HG03025 (cell line): ENCODE data around the gene CDK5RAP3.
"Not testable (repeated sequence)": the region's sequence is repeated elsewhere in the genome, so short reads cannot be mapped to it uniquely, and the experiment has no call there.

Experiments
- ATAC-seq: cut with Tn5 transposase; IDR thresholded peaks from one replicate; pipeline ENCODE4 v1.9.1; 2021; ENCODE audit warnings: mild to moderate bottlenecking, moderate library complexity; ENCODE audit not compliant: unreplicated experiment, low FRiP score

Gene CDK5RAP3, protein sequence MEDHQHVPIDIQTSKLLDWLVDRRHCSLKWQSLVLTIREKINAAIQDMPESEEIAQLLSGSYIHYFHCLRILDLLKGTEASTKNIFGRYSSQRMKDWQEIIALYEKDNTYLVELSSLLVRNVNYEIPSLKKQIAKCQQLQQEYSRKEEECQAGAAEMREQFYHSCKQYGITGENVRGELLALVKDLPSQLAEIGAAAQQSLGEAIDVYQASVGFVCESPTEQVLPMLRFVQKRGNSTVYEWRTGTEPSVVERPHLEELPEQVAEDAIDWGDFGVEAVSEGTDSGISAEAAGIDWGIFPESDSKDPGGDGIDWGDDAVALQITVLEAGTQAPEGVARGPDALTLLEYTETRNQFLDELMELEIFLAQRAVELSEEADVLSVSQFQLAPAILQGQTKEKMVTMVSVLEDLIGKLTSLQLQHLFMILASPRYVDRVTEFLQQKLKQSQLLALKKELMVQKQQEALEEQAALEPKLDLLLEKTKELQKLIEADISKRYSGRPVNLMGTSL

DNA sequence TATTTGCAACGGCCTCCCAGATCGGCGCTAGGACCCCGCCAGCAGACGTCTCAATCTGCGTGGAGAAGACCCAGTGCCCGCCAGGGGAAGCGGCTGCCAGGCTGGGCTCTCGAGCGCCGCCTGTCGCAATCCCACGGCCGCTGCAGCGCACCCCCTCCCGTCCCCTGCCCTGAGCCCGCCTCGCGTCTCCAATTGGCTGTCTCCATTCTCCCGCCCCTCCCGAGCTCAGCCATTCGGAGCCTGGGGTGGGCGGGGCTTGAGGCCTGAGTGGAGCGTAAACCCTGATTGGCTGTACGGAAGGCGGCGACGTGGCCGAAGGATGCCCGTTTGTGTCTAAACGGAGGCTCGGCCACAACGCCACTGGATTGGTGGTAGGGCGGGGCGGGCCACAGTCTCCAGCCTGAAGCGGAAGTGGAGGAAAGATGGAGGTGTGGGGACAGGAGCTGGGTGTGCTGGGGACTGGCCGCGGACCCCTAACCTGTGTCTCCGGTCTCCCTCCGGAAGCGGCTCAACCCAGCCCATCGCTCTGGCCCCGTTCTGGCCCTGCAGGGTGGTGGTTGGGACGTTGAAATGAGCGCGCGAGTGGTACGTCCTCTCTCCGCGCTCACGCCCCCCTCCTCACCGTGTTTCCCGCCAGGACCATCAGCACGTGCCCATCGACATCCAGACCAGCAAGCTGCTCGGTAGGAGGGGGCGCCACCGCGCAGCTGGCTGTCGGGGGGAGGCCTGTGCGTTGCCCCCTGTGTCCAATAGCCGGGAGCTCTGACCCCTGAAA lies at the start of gene CDK5RAP3:
Gene CDK5RAP3, plus strand, starts transcription at position 389 of the 775 bp plus-strand sequence. Its CDS starts 34 bp downstream, at position 423.
- peak; percentile 93 for ATAC-seq

DNA sequence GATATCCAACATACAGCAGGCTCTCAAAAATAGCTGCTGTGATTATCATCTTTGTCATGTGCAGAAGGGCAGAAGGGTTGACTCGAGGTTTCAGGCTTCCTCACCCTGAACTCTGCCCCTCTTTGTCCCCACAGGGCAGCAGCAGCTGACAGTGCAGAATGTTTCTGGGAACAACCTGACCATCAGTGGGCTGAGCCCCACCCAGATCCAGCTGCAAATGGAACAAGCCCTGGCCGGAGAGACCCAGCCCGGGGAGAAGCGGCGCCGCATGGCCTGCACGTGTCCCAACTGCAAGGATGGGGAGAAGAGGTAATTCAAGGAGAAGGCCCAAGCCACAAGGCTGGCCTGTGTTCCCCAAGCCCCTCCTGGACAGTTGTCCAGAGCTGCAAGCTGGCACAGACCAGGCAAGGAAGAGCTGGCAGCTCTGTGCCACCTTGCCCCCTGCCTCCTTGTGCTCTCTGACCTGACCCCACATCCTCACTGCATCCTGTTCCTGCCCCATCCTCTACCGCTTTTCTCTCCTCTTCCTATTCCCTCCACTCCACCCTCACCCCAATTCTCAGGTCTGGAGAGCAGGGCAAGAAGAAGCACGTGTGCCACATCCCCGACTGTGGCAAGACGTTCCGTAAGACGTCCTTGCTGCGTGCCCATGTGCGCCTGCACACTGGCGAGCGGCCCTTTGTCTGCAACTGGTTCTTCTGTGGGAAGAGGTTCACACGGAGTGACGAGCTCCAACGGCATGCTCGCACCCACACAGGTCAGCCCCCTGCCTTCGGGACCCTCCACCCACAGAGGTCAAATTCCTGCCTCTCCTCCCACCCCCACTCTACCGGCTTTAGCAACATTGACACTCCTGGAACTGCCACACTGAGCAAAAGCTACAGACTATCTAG lies 45.9 kb upstream of the CDK5RAP3 start:
- no peak for ATAC-seq

DNA sequence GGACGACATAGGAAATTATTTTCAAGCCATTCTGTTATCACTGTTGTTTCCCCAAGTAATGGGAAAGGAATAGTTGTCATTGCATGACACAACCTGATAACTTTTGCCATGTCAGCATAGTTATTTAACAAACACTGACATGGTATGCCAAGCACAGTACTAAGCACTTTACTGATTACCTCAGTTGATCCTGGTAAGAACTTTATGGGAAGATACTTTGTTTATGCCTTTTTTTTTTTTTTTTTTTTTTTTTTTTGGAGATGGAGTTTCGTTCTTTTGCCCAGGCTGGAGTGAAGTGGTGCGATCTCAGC lies 45.3 kb upstream of the CDK5RAP3 start:
- ATAC-seq, result no peak

GRCh38 chr17:47927821-47928400 lies 43.0 kb upstream of the CDK5RAP3 start:
- ATAC-seq, result no peak

DNA sequence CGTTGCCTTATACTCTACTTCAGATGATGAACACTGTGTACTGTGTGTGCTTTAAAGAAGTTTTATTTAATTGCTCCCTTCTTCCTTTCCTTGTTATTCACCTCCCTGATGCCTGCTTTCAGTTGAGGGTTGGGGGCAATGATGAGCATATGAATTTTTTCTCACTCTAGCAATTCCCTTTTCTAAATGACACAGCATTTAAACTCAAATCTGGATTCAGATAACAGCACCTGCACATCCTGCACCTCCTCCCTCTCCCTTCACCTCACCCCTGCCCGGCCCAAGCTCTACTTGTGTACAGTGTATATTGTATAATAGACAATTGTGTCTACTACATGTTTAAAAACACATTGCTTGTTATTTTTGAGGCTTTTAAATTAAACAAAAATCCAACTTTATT lies 42.5 kb upstream of the CDK5RAP3 start:
- no peak for ATAC-seq

DNA sequence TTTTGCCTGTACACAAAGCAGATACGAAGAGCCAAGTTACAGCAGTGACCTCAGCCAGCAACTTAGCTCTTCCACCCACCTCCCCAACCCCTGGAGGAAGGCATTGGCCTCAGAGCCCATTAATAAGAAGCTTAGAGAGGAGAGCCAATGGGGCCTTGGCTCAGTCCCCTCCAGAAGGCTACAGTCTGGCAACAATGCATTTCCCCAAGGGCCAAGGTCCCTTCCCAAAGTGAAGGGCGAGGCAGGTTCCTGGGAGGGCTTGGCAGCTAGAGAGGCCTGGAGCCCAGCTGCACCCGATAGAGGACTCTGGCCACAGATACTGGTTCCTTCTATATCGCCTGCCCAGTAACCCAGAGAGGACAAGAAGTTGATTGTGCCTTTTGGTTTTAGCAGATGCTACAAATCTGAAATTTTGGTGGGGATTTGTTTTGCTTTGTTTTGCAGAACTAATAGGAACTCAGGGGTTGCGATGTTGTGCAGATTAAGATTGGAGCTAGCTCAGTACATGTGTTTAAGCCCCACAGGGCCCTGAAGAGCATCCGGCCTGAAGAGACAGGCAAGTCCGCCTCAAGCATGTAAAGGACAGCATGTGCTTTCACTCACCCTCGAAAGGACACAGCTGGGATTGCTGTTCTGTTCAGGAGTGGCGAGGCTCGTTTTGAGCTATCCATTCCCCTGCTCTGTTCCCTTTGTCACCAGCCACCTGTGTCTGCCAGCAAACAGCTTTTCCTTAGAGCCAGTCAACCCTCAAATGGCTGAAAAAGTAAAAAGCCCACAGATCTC lies 41.5 kb upstream of the CDK5RAP3 start:
- no peak for ATAC-seq

DNA sequence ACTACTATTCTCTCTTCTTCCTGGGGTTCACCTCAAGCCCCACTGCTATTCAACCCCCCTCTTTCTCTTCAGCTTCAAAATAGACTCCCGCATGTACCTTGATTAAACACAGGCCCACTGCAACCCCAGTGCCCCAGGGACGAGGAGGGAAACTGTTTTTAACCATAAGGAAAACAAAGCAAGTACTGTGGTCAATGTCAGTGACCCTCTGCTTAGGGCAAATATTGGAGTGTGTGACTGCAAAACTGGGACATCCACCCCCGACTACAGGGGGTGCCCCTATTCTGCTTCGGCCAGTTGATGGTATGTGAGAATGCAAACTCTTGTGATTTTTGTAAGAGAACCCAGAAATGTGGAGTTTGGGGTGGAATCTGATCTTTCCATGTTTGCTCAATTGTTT lies 39.1 kb upstream of the CDK5RAP3 start:
- no peak for ATAC-seq

DNA sequence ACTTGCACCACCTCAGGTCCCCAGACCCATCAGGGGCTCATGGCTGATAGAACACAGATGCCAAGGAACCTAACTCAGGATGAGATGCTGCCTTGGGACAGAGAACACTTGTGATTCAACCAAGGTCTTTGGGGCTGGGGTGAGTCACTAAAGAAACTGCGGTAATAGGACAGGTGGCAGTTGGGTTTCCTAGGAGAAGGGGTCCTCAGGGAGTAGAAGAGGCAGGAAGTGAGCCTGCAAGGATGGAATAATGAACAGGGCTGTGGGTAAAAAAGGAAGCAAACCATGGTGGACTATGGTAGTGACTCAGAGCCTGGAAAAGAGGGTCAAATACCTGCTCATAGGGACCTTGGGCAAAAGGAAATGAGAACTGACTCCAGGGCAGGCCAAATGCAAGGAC lies 36.1 kb upstream of the CDK5RAP3 start:
- no peak for ATAC-seq

DNA sequence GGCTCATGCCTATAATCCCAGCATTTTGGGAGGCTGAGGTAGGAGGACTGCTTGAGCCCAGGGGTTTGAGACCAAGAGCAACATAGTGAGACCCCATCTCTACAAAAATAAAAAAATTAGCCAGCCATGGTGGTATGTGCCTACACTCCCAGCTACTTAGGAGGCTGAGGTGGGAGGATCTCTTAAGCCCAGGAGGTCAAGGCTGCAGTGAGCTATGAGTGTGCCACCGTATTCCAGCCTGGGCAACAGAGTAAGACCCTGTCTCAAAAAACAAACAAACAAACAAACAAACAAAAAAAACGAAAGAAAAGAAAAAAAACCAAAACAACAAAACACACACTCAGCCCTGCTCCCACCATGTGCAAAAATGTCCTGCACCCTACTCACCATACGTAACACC lies 35.4 kb upstream of the CDK5RAP3 start:
- ATAC-seq, result not testable (repeated sequence)

DNA sequence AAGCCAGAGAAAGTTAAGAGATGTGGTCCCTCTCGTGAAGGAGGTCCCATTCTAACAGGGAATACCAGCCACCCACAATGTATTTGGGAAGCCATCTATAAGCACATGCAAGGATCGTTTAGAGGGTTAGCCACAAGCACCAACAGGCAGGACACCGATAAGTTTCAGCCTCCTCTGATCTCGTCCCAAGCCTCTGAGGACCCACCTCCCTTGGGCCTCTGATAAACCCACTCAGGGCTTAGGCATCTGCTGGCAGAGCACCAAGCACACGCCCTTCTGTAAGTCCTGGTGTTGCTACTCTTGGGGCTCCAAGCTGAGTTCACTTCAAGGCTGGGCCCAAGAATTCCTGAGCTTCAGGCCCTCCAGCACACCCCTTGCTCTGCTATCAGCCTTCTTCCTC lies 35.0 kb upstream of the CDK5RAP3 start:
- ATAC-seq, result no peak

- no peak for ATAC-seq
Observed at GRCh38 chr17:47937941-47938340, 33.0 kb upstream of the CDK5RAP3 start.

DNA sequence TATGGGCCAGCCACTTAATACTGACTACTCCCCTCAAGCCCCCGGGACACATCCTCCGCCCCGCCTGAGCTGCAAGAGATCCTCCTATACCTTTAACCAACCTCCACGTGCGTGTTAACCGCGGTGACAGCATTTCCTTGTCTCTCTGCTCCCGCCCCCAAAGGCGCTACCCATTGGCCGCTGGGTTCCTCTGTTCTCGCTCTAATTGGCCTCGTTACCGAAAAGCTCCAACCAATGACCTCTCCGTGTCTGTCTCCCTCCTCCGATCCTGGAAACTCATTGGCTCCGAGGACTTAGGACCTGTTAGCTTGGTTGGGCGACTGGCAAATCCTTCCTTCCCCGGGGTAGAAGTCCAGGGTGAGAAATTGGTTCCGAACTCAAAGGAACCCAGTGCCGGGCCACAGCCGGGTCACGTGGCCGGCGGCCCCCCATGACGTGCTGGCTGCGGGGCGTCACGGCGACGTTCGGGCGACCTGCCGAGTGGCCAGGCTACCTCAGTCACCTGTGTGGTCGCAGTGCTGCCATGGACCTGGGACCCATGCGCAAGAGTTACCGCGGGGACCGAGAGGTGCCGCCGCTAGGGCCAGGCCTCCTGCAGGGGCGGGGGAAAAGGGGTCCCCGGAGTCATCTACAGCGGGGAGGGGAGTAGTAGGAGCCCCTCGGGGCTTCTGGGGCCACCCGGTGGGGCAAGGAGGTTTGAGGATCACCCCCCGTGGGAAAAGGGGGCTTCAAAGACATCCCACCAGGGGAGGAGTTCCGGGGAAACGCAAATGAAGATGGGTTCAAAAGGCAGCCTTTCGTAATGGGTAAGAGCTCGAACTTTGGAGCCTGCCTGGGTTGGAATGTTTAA lies 29.4 kb upstream of the CDK5RAP3 start, which contains the start of gene PNPO:
Gene PNPO, plus strand, starts transcription at position 326 of the 850 bp plus-strand sequence. Its CDS starts 105 bp downstream, at position 431.
- ATAC-seq, result peak; percentile 83

- ATAC-seq, result no peak
Observed at GRCh38 chr17:47942096-47942510, 28.8 kb upstream of the CDK5RAP3 start.

DNA sequence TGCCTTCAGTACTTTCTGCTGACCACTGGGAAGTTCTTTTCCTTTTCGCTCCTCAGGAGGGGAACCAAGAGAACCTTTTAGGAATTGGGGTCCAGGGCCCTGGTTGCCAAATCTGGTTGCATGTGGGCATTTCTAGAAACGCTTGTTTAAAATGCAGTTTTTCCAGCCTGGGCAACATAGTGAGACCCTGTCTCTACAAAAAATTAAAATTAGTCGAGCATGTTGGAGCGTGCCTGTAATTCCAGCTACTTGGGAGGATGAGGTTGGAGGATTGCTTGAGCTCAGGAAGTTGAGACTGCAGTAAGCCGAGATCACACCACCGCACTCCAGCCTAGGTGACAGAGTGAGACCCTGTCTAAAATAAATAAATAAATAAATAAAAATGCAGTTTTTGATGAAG lies 28.3 kb upstream of the CDK5RAP3 start:
- ATAC-seq, result no peak

GRCh38 chr17:47945080-47945479 lies 25.8 kb upstream of the CDK5RAP3 start:
- no peak for ATAC-seq

DNA sequence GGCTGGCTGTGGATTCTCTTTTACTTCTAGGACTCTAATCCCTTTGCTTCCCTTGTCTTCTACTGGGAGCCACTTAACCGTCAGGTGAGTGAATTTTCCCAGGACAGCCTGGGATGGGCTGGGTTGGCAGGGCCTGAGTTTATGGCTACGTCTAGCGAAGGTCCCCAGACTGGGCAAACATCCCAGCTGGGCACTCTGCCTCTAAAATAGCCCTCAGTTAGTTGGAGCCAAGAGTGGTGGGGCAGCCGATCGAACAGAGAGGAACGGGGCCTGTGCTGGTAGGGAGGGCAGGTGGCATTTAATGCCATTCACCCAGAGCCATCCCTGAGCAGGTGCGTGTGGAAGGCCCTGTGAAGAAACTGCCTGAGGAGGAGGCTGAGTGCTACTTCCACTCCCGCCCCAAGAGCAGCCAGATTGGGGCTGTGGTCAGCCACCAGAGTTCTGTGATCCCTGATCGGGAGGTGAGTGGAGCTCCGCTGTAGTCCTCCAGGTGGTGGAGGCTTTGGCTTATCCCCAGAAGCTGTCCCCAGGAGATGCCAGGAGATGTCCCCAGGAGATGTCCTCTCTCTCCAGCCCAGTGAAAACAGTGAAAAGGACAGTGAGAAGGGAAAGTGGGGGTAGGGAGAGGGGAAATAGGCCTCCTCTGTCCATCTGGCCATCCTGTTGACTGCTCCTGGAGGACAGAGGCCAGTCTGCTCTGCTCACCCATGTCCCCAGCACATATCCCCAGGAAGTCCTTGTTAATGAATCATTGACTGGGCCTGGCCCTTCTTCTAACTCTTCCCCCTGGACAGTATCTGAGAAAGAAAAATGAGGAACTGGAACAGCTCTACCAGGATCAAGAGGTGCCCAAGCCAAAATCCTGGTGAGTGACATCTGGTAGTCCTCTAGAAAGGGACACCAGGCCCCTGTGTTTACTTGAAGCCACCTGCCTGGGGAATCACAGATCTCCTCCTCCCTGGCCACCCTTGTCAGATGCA lies 25.1 kb upstream of the CDK5RAP3 start:
- no peak for ATAC-seq

DNA sequence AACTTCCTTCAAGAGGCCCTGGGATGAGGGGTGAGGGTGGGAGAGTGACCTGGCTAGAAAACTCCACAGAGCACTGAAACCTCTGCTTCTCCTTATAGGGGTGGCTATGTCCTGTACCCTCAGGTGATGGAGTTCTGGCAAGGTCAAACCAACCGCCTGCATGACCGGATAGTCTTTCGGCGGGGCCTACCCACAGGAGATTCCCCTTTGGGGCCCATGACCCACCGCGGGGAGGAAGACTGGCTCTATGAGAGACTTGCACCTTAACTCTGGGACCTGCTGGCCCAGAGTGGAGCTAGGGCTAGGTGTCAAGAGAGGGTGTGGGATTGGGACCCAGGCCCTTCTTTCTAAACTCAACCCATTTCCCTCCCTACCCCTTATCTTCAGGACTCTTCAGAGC lies 24.4 kb upstream of the CDK5RAP3 start:
- no peak for ATAC-seq
